CD4-positive, alpha-beta T cell (primary cell): Measurements from ENCODE around the gene SERPINB12. TPM values are rescaled to one million over a fixed set of nuclear protein-coding genes. Genes with fewer than 3 reads are reported as not detected.

Experiments used
- ATAC-seq: fragments of 200-7000 bp; cut with Tn5 transposase; one replicate; pipeline ENCODE4 v1.10.0; 2022; ENCODE audit warnings: mild to moderate bottlenecking; ENCODE audit not compliant: poor library complexity
- CTCF ChIA-PET: fragments of 350-600 bp; sonication (Branson Sonifier 250); formaldehyde crosslinking; loops from one replicate; lab custom pipeline; 2021; ENCODE audit warnings: antibody characterized with exemption, inconsistent platforms; lab: Charles Lee
- POLR2A ChIA-PET: fragments of 350-600 bp; sonication (Branson Sonifier 250); formaldehyde crosslinking; loops from one replicate; lab custom pipeline; 2021; ENCODE audit warnings: antibody characterized with exemption, inconsistent platforms; lab: Charles Lee
- DNase-seq, 14 experiments: peaks; one replicate each; pipeline ENCODE4 v3.0.0-alpha.2; 2013 to 2020; ENCODE audit warnings: mixed read lengths in 2 of 14
- H3K27ac ChIP-seq, 2 donors: one replicate each; pipeline versions ENCODE4 v1.5.1 to v1.7.0; 2013; ENCODE audit warnings: low read length in 2 of 2, low read depth in 1 of 2, mild to moderate bottlenecking in 1 of 2
- H3K27me3 ChIP-seq, 2 experiments: 1 replicate in 1 of 2; 2 replicates in 1 of 2; pipeline versions ENCODE4 v1.6.1 to v1.7.0; 2013; ENCODE audit warnings: low read length in 2 of 2, control low read depth in 1 of 2, mild to moderate bottlenecking in 1 of 2, moderate library complexity in 1 of 2; ENCODE audit not compliant: insufficient read depth in 2 of 2, control insufficient read depth in 1 of 2
- H3K36me3 ChIP-seq: one replicate; pipeline ENCODE4 v1.6.1; 2013; ENCODE audit warnings: low read length, control low read depth; ENCODE audit not compliant: insufficient read depth
- H3K4me1 ChIP-seq: one replicate; pipeline ENCODE4 v1.6.1; 2013; ENCODE audit warnings: low read length, control low read depth; ENCODE audit not compliant: insufficient read depth
- H3K4me3 ChIP-seq: one replicate; pipeline ENCODE4 v1.5.1; 2013; ENCODE audit warnings: mild to moderate bottlenecking, low read length, moderate library complexity
- H3K9me3 ChIP-seq, 2 experiments: 1 replicate in 1 of 2; 2 replicates in 1 of 2; pipeline versions ENCODE4 v1.6.1 to v1.7.0; 2013; ENCODE audit warnings: low read length in 2 of 2, mild to moderate bottlenecking in 2 of 2, control low read depth in 1 of 2, moderate library complexity in 1 of 2; ENCODE audit not compliant: control insufficient read depth in 1 of 2, insufficient read depth in 1 of 2
- H3K27ac Mint-ChIP-seq: one replicate; pipeline ENCODE4 v1.8.0; 2020; ENCODE audit warnings: mixed read lengths
- H3K27me3 Mint-ChIP-seq: one replicate; pipeline ENCODE4 v1.8.0; 2021; ENCODE audit warnings: mixed read lengths
- H3K36me3 Mint-ChIP-seq: one replicate; pipeline ENCODE4 v1.8.0; 2021; ENCODE audit warnings: low read depth, mixed read lengths
- H3K4me1 Mint-ChIP-seq: one replicate; pipeline ENCODE4 v1.8.0; 2021; ENCODE audit warnings: low read depth, mixed read lengths
- H3K4me3 Mint-ChIP-seq: one replicate; pipeline ENCODE4 v1.8.0; 2020; ENCODE audit warnings: mild to moderate bottlenecking, mixed read lengths
- H3K9me3 Mint-ChIP-seq: one replicate; pipeline ENCODE4 v1.8.0; 2020; ENCODE audit warnings: mixed read lengths
- intact Hi-C, 2 experiments: fragments of 100-400 bp; cut with DNase I in 1 of 2; cut with micrococcal nuclease in 1 of 2; formaldehyde crosslinking; loops; one replicate each; pipeline versions ENCODE4 v1.15.1 to v1.9.0; 2023 to 2025; cut with DNase I, micrococcal nuclease
- total RNA-seq, 174 experiments: library from RNA in 2 of 174; stranded (reverse) in 2 of 174; gene quantifications; one replicate each; pipeline ENCODE4 v1.2.3 and lab custom pipeline; 2021 to 2026
- TF ChIP-seq, protein P1 (sequence below): fragments of 200-600 bp; IDR thresholded peaks from one replicate; pipeline ENCODE4 v1.8.0; 2022; ENCODE audit warnings: antibody characterized with exemption, mild to moderate bottlenecking

The SERPINB12 gene
- total RNA-seq, 2 experiments from 2014 or later: not detected

DNA sequence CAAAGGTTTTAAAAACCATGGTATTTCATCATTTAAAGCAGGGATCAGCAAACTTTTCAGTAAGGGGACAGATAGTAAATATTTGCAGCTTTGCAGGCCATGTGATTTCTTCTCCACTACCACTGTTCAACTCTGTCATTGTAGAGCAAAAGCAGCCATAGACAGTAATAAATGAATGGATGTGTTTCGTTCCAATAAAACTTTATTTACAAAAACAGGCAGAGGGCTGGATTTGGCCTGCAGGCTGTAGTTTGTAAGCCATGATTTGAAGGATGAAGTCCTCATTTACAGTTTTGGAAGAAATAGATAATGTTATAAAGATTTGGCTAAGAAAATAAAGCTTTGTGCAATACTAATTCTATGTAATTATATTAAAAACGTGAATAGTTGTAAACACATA lies 1.8 kb downstream of the SERPINB12 start:
- Histone ChIP-seq H3K9me3 (no peaks in the 10 kb centered on the region), H3K27ac (no peak overlapping the region), H3K4me3 (no peak overlapping the region), H3K4me1 (no peaks in the 10 kb centered on the region), H3K36me3 (no peaks in the 10 kb centered on the region), H3K27me3 (peaks cover 0 to 8% of the 10 kb centered on the region in 2 experiments)
- H3K27ac Mint-ChIP-seq: no peak overlapping the region
- no peaks in the 10 kb centered on the region for H3K36me3 Mint-ChIP-seq
- H3K4me1 Mint-ChIP-seq: no peaks in the 10 kb centered on the region
- H3K9me3 Mint-ChIP-seq: no peaks in the 10 kb centered on the region
- no peak for ATAC-seq
- POLR2A ChIA-PET: no interaction called here
- TF ChIP-seq, protein P1, sequence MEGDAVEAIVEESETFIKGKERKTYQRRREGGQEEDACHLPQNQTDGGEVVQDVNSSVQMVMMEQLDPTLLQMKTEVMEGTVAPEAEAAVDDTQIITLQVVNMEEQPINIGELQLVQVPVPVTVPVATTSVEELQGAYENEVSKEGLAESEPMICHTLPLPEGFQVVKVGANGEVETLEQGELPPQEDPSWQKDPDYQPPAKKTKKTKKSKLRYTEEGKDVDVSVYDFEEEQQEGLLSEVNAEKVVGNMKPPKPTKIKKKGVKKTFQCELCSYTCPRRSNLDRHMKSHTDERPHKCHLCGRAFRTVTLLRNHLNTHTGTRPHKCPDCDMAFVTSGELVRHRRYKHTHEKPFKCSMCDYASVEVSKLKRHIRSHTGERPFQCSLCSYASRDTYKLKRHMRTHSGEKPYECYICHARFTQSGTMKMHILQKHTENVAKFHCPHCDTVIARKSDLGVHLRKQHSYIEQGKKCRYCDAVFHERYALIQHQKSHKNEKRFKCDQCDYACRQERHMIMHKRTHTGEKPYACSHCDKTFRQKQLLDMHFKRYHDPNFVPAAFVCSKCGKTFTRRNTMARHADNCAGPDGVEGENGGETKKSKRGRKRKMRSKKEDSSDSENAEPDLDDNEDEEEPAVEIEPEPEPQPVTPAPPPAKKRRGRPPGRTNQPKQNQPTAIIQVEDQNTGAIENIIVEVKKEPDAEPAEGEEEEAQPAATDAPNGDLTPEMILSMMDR: no peak
- DNase-seq: no peak
- CTCF ChIA-PET: no interaction called here
- no peak overlapping the region for H3K4me3 Mint-ChIP-seq
- peaks cover 29% of the 10 kb centered on the region for H3K27me3 Mint-ChIP-seq
- intact Hi-C loops: no loop called here

DNA sequence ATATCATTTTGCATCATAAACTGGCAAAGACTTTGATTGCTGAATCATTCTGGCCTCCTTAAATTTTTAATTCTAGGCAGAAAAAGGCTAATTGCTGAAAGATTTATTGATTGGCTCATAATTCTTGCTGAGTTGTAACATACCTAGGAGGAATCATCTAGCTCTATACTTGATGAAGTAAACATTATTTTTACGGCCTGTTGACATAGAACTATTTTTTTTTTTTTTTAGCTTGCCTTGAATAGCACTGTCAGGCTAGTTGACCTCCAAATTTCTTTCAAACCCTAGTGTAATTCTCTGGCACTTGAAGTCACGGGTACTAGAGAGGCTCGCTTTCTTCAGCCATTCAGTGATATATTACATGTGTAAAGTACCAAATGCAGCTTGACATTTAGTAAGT lies 2.8 kb downstream of the SERPINB12 start:
- DNase-seq (no peak), ATAC-seq (no peak)
- Mint-ChIP-seq H3K27ac (no peak overlapping the region), H3K4me3 (no peak overlapping the region), H3K27me3 (peaks cover 19% of the 10 kb centered on the region), H3K9me3 (no peaks in the 10 kb centered on the region), H3K36me3 (no peaks in the 10 kb centered on the region), H3K4me1 (no peaks in the 10 kb centered on the region)
- intact Hi-C loops: no loop called here
- Histone ChIP-seq H3K36me3 (no peaks in the 10 kb centered on the region), H3K9me3 (no peaks in the 10 kb centered on the region), H3K27me3 (peaks cover 0 to 9% of the 10 kb centered on the region in 2 experiments), H3K27ac (no peak overlapping the region), H3K4me3 (no peak overlapping the region), H3K4me1 (no peaks in the 10 kb centered on the region)
- TF ChIP-seq, protein P1: no peak
- ChIA-PET POLR2A (no interaction called here), CTCF (no interaction called here)

DNA sequence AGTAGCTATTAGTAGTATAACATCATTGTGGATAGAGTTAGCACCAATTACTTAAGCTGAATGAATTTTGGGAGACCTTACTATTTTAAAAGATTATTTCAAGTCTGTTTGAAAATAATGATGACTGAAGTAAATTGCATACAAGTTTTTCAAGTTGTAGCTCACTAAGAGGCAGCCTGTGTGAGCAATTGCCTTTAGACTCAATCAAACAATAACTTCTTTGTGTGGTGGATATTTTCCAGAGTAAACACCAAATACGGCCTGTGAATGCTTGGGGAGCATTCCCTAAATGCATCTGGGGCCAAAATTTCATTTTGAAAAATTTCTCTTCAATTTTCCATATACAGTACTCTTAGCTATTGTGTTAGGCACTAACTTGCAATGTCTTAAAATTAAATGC lies 7.9 kb downstream of the SERPINB12 start:
- DNase-seq: no peak
- Histone ChIP-seq H3K27ac (no peak overlapping the region), H3K36me3 (no peaks in the 10 kb centered on the region), H3K9me3 (no peaks in the 10 kb centered on the region), H3K4me3 (no peak overlapping the region), H3K27me3 (peaks cover 0 to 3% of the 10 kb centered on the region in 2 experiments), H3K4me1 (no peaks in the 10 kb centered on the region)
- TF ChIP-seq, protein P1: no peak
- POLR2A ChIA-PET: no interaction called here
- Mint-ChIP-seq H3K36me3 (no peaks in the 10 kb centered on the region), H3K27me3 (peaks cover 8% of the 10 kb centered on the region), H3K27ac (no peak overlapping the region), H3K9me3 (no peaks in the 10 kb centered on the region), H3K4me1 (no peaks in the 10 kb centered on the region), H3K4me3 (no peak overlapping the region)
- ATAC-seq: no peak
- CTCF ChIA-PET: no interaction called here
- intact Hi-C loops: no loop called here
